ENCODE data around the gene DLG1.

DNA sequence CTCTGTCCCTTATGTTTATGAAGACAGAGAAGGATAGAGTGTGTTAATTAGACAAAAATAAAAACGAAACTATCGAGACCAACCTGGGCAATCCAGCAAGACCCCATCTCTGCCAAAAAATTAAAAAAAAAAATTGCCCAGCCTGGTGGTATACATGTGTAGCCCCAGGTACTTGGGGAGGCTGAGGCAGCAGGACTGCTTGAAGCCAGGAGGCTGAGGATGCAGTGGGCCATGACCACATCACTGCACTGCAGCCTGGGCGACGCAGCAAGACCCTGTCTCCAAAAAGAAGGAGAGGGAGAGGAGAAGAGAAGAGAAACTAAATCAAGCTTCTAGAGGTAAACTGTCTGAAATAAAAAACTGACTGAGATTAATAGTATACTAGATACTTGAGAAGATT lies 32.1 kb downstream of the DLG1 start:
- TF ChIP-seq, protein P1, sequence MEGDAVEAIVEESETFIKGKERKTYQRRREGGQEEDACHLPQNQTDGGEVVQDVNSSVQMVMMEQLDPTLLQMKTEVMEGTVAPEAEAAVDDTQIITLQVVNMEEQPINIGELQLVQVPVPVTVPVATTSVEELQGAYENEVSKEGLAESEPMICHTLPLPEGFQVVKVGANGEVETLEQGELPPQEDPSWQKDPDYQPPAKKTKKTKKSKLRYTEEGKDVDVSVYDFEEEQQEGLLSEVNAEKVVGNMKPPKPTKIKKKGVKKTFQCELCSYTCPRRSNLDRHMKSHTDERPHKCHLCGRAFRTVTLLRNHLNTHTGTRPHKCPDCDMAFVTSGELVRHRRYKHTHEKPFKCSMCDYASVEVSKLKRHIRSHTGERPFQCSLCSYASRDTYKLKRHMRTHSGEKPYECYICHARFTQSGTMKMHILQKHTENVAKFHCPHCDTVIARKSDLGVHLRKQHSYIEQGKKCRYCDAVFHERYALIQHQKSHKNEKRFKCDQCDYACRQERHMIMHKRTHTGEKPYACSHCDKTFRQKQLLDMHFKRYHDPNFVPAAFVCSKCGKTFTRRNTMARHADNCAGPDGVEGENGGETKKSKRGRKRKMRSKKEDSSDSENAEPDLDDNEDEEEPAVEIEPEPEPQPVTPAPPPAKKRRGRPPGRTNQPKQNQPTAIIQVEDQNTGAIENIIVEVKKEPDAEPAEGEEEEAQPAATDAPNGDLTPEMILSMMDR (IDR thresholded peaks at IDR 0.05; ENCODE audit: poor library complexity): no peak
- TF ChIP-seq EZH2 (IDR thresholded peaks at IDR 0.05; ENCODE audit: borderline replicate concordance): no peak
